MCF 10A (cell line): Measurements from ENCODE around the gene CNNM2. TPM values are rescaled to one million over a fixed set of nuclear protein-coding genes. Genes with fewer than 3 reads are reported as not detected.

ENCODE experiments used
- BruUV-seq: library from RNA; stranded (reverse); fragments of 400-500 nt; replicated peaks from 2 replicates; lab custom pipeline; 2021; lab: Mats Ljungman, UMichigan
- CTCF ChIA-PET: fragments of 300-600 bp; sonication (Branson Sonifier 250); formaldehyde crosslinking; extraction: SDS; loops from one replicate; lab custom pipeline; 2021; ENCODE audit warnings: antibody characterized with exemption, inconsistent platforms; lab: Yijun Ruan, JAX
- POLR2A ChIA-PET: fragments of 300-600, 350-650 bp; sonication (Branson Sonifier 250); formaldehyde crosslinking; extraction: SDS; loops from one replicate; lab custom pipeline; 2020; ENCODE audit warnings: antibody characterized with exemption, inconsistent platforms; lab: Yijun Ruan, JAX
- DNase-seq: peaks from one replicate; pipeline ENCODE4 v3.0.0-alpha.2; 2018; ENCODE audit not compliant: unreplicated experiment
- H3K27ac Mint-ChIP-seq: one replicate; pipeline ENCODE4 v1.8.0; 2022; ENCODE audit warnings: mild to moderate bottlenecking, low read depth, mixed read lengths; ENCODE audit not compliant: unreplicated experiment
- H3K27me3 Mint-ChIP-seq: one replicate; pipeline ENCODE4 v1.8.0; 2022; ENCODE audit warnings: mixed read lengths; ENCODE audit not compliant: insufficient read depth, unreplicated experiment
- H3K36me3 Mint-ChIP-seq: one replicate; pipeline ENCODE4 v1.8.0; 2022; ENCODE audit warnings: mild to moderate bottlenecking, moderate library complexity, mixed read lengths; ENCODE audit not compliant: insufficient read depth, unreplicated experiment
- H3K4me1 Mint-ChIP-seq: one replicate; pipeline ENCODE4 v1.8.0; 2022; ENCODE audit warnings: mixed read lengths; ENCODE audit not compliant: insufficient read depth, unreplicated experiment
- H3K4me3 Mint-ChIP-seq: one replicate; pipeline ENCODE4 v1.8.0; 2022; ENCODE audit warnings: mild to moderate bottlenecking, moderate library complexity, mixed read lengths; ENCODE audit not compliant: unreplicated experiment
- H3K9me3 Mint-ChIP-seq: one replicate; pipeline ENCODE4 v1.8.0; 2022; ENCODE audit warnings: mixed read lengths; ENCODE audit not compliant: unreplicated experiment
- CTCF ChIP-seq: fragments of 200-600 bp; IDR thresholded peaks from one replicate; pipeline ENCODE4 v1.8.0; 2022; ENCODE audit warnings: antibody characterized with exemption, mild to moderate bottlenecking; ENCODE audit not compliant: unreplicated experiment
- intact Hi-C: fragments of 100-400 bp; cut with micrococcal nuclease; formaldehyde crosslinking; loops from 2 replicates; pipeline ENCODE4 v1.14.1; 2022
- total RNA-seq: library from RNA; stranded (reverse); gene quantifications from 2 replicates; pipeline ENCODE4 v1.2.3, GENCODE V29; 2022

The CNNM2 gene
- total RNA-seq, 1 experiment from 2014 or later: 5.6 TPM

- no peak for DNase-seq
- H3K4me1 Mint-ChIP-seq: no peaks in the 10 kb centered on the region
- no peak overlapping the region for H3K4me3 Mint-ChIP-seq
- no peaks in the 10 kb centered on the region for H3K27me3 Mint-ChIP-seq
- CTCF ChIA-PET: interaction anchor here (0.6 to 1.2 kb wide), 2 partner anchors 28 to 227 kb away, joined by 3 to 4 read pairs; no protein-coding TSS in a partner anchor
- BruUV-seq: no TSS peak
- peaks cover 65% of the 10 kb centered on the region for H3K36me3 Mint-ChIP-seq
- no peak overlapping the region for H3K27ac Mint-ChIP-seq
- POLR2A ChIA-PET: interaction anchor here (0.7 to 0.9 kb wide), 2 partner anchors 8 to 322 kb away, joined by 3 read pairs; no protein-coding TSS in a partner anchor
- intact Hi-C loops: no loop called here
- H3K9me3 Mint-ChIP-seq: no peaks in the 10 kb centered on the region
- no peak for TF ChIP-seq CTCF
Measured at GRCh38 chr10:103098240-103098639, 180.1 kb downstream of the CNNM2 start.

GRCh38 chr10:103100620-103101019, 182.5 kb downstream of the CNNM2 start:
- no peak for DNase-seq
- no peak for TF ChIP-seq CTCF
- ChIA-PET CTCF (interaction anchor here (0.7 to 1.5 kb wide), 5 partner anchors 128 to 696 kb away, joined by 3 to 12 read pairs (median 4); partner anchors contain the start of genes CNNM2 and RPEL1), POLR2A (no interaction called here)
- no peak overlapping the region for H3K27ac Mint-ChIP-seq
- BruUV-seq: no TSS peak
- peaks cover 75% of the 10 kb centered on the region for H3K36me3 Mint-ChIP-seq
- no peaks in the 10 kb centered on the region for H3K27me3 Mint-ChIP-seq
- no peak overlapping the region for H3K4me3 Mint-ChIP-seq
- H3K9me3 Mint-ChIP-seq: no peaks in the 10 kb centered on the region
- intact Hi-C loops: no loop called here
- H3K4me1 Mint-ChIP-seq: no peaks in the 10 kb centered on the region

- H3K36me3 Mint-ChIP-seq: peaks cover 70% of the 10 kb centered on the region
- no peaks in the 10 kb centered on the region for H3K9me3 Mint-ChIP-seq
- no peak overlapping the region for H3K27ac Mint-ChIP-seq
- no peak for DNase-seq
- no peak for TF ChIP-seq CTCF
- no TSS peak for BruUV-seq
- no peaks in the 10 kb centered on the region for H3K27me3 Mint-ChIP-seq
- no peaks in the 10 kb centered on the region for H3K4me1 Mint-ChIP-seq
- CTCF ChIA-PET: interaction anchor here (1.4 to 3.3 kb wide), 2 partner anchors 142 kb away, joined by 12 to 18 read pairs; partner anchors contain the start of gene RPEL1
- intact Hi-C loops: no loop called here
- H3K4me3 Mint-ChIP-seq: no peak overlapping the region
- POLR2A ChIA-PET: no interaction called here
Measured at GRCh38 chr10:103102195-103102594, 184.1 kb downstream of the CNNM2 start.

GRCh38 chr10:103103989-103104388, 185.9 kb downstream of the CNNM2 start:
- intact Hi-C loops: no loop called here
- Mint-ChIP-seq H3K27me3 (no peaks in the 10 kb centered on the region), H3K4me1 (no peaks in the 10 kb centered on the region), H3K36me3 (peaks cover 71% of the 10 kb centered on the region), H3K9me3 (no peaks in the 10 kb centered on the region), H3K4me3 (no peak overlapping the region), H3K27ac (no peak overlapping the region)
- BruUV-seq: TSS peak; percentile 16
- TF ChIP-seq CTCF: no peak
- CTCF ChIA-PET: interaction anchor here (0.7 to 3.3 kb wide), 4 partner anchors 18 to 230 kb away, joined by 3 to 18 read pairs (median 4); partner anchors contain the start of gene CNNM2
- DNase-seq: no peak
- POLR2A ChIA-PET: interaction anchor here (2.7 kb wide), 1 partner anchor 88 kb away, joined by 8 read pairs; the partner anchor contains the start of gene NT5C2
